GM19452 (cell line): Measurements from ENCODE around the gene LPAR5.
"Not testable (repeated sequence)": the region's sequence is repeated elsewhere in the genome, so short reads cannot be mapped to it uniquely, and the experiment has no call there.

ENCODE experiments used
- ATAC-seq: cut with Tn5 transposase; IDR thresholded peaks from one replicate; pipeline ENCODE4 v1.9.1; 2021; ENCODE audit not compliant: unreplicated experiment

The LPAR5 gene

GRCh38 chr12:6607751-6608591, 27.8 kb downstream of the LPAR5 start:
- peak; percentile 43 for ATAC-seq

GRCh38 chr12:6606331-6607131, 29.2 kb downstream of the LPAR5 start:
- ATAC-seq: no peak

GRCh38 chr12:6605421-6606330, 30.1 kb downstream of the LPAR5 start:
- no peak for ATAC-seq

- ATAC-seq: no peak
These were observed 31.3 kb downstream of the LPAR5 start for GRCh38 chr12:6604259-6605029.

DNA sequence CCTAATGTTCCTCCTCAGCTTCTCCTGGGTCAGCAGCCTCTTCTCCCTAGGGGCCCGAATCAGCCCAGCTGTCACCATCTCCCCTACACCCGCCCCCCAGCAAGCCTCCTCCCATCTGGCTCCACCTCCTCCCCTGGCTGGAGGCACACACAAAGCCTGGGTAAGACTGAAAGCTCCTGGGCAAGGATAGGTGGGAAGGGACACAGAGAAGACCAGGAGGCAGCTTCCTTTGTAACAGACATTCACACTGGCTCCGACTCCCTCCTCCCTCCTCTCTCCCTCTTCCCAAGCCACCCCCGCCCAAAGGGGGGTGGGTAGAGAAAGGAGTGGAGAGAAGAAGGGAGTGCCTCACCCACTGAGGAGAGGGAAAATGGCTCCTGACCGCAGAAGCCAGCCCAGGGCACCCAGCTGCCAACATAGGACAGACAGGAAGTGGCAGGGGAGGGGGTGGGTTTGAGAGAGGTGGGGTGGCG, 32.6 kb downstream of the LPAR5 start:
- ATAC-seq: no peak

DNA sequence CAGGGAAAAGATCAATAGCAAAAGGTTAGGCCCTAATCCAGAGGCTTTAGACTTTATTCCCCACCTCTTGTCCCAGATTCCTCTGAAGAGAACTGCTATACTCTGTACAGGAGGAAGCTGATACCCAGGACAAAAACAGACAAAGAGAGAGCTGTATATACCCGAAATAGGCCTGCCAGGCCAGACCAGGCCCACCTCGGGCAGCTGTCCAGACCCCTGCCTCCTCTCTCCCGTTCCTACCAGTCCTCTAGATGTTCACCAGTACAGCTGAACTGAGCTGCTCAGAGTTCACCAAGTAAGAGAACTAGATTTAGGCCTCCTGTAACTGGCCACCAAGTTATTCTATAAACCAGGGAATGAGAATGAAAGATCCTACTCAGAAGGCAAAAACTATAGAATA, 33.2 kb downstream of the LPAR5 start:
- no peak for ATAC-seq

DNA sequence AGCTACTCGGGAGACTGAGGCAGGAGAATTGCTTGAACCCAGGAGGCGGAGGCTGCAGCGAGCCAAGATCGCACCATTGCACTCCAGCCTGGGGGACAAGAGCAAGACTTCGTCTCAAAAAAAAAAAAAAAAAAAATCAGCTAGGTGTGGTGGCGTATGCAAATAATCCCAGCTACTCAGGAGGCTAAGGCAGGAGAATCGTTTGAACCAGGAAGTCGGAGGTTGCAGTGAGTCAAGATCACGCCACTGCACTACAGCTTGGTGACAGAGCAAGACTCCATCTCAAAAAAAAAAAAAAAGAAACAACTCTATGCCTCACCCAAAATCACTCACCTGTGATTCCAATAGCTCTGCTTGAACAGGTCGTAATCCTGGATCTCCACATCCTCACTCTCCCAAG, 40.1 kb downstream of the LPAR5 start:
- not testable (repeated sequence) for ATAC-seq

- no peak for ATAC-seq
These were observed 43.7 kb downstream of the LPAR5 start for GRCh38 chr12:6592087-6592486.

- not testable (repeated sequence) for ATAC-seq
These were observed 49.2 kb downstream of the LPAR5 start for GRCh38 chr12:6586569-6586968.

- no peak for ATAC-seq
These were observed 51.5 kb downstream of the LPAR5 start for GRCh38 chr12:6584293-6584692.

DNA sequence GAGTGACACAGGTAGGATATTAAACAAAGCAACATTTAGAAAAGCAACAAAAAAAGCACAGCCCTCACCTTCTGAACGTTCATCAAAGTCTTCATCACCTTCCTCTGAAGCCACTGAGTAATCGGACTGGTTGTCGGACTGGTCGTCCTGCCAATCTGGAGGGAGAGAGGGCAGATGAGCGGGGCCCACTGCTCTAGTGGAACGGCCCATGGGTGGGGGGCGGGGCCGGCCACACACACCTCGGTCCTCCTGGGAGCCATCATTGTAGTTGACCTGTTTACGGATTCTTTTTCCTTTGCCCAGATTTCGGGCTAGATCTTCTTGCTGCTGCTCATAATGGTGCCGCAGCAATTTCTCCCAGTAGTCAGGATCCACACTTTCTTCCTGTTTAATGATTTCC, 52.8 kb downstream of the LPAR5 start:
- no peak for ATAC-seq

DNA sequence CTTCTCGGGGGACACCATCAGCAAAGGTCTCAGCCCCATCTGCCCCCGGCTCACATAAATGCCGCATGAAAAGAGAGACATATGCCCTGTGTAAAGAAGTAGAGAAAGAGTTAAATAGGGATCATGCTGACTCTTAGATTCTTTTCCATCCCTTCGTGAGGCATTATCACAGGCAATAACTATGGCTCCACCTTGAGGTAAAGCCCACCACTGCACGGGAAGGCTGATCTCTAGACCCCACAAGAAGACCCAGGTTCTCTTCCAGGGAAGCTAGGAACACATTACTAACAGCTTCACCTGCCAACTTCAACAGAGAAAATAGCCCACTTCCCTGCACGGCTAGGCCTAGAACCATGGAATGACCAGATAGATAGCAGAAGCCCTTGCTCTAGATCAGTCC, 53.6 kb downstream of the LPAR5 start:
- ATAC-seq: no peak

DNA sequence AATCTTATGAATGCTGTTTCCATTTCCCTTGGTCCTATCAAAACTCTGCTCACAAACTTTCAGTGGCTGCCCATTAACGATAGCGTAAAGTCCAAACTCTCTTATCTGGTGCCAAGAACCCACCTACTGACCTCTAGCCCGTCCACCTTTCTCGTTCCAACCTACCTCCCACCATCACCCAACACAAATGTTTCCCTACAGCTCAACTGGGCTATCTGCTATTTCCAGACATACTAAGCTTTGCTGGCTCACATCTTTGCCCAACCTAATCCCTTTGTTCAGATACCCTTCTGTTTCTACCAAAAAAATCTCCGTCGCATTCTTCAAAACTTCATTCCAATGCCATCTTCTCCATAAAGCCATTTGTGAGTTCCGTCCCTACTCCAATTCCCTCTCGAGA, 60.1 kb downstream of the LPAR5 start:
- no peak for ATAC-seq

GRCh38 chr12:6574576-6575295, 61.0 kb downstream of the LPAR5 start:
- ATAC-seq: no peak

- ATAC-seq: no peak
These were observed 62.8 kb downstream of the LPAR5 start for GRCh38 chr12:6573001-6573400.

GRCh38 chr12:6570264-6570887, 65.4 kb downstream of the LPAR5 start:
- no peak for ATAC-seq

- no peak for ATAC-seq
These were observed 66.0 kb downstream of the LPAR5 start for GRCh38 chr12:6569786-6570185.

- no peak for ATAC-seq
These were observed 66.4 kb downstream of the LPAR5 start for GRCh38 chr12:6569312-6569711.
